H54 (cell line): ENCODE data around the gene MED13L.

Experiments
- DNase-seq: peaks from one replicate; pipeline ENCODE4 v3.0.0; 2011; ENCODE audit warnings: low spot score, mixed read lengths; ENCODE audit not compliant: insufficient read length
- FAIRE-seq: peaks from 3 replicates; lab custom pipeline; 2011; peaks lifted over from hg19 to GRCh38; lab: Jason Lieb, UNC
- POLR2A ChIP-seq: IDR thresholded peaks from 2 replicates; pipeline ENCODE4 v1.6.1; 2011; ENCODE audit warnings: low read depth, mild to moderate bottlenecking, low read length

The MED13L gene

GRCh38 chr12:116278279-116278626 is 760 bp upstream of the MED13L start:
- FAIRE-seq (no peak), DNase-seq (no peak)
- TF ChIP-seq POLR2A, result no peak

- DNase-seq (peak; percentile 30), FAIRE-seq (no peak)
- no peak for TF ChIP-seq POLR2A
Measured at GRCh38 chr12:116276652-116277466, 634 bp downstream of the MED13L start.

- DNase-seq (no peak), FAIRE-seq (no peak)
- TF ChIP-seq POLR2A, result no peak
Measured at GRCh38 chr12:116274551-116275375, 2.7 kb downstream of the MED13L start.

- FAIRE-seq (peak; percentile 43), DNase-seq (no peak)
- TF ChIP-seq POLR2A, result no peak
Measured at GRCh38 chr12:116273813-116274550, 3.5 kb downstream of the MED13L start.

- FAIRE-seq (peak; percentile 53), DNase-seq (no peak)
- no peak for TF ChIP-seq POLR2A
Measured at GRCh38 chr12:116267948-116268347, 9.5 kb downstream of the MED13L start.

- TF ChIP-seq POLR2A, result no peak
- peak; percentile 50 for FAIRE-seq
Measured at GRCh38 chr12:116266631-116267349, 10.7 kb downstream of the MED13L start.

GRCh38 chr12:116266168-116266601 is 11.3 kb downstream of the MED13L start:
- peak; percentile 89 for FAIRE-seq
- no peak for DNase-seq
- TF ChIP-seq POLR2A, result no peak

More at GRCh38 chr12:116266631-116267349, 10.7 kb downstream of the MED13L start:
- DNase-seq, result no peak

- DNase-seq (no peak), FAIRE-seq (no peak)
- TF ChIP-seq POLR2A, result no peak
Measured at GRCh38 chr12:116265351-116266147, 11.9 kb downstream of the MED13L start.

GRCh38 chr12:116264525-116265070 is 12.9 kb downstream of the MED13L start:
- FAIRE-seq (peak; percentile 66), DNase-seq (no peak)
- no peak for TF ChIP-seq POLR2A

GRCh38 chr12:116263844-116264243 is 13.6 kb downstream of the MED13L start:
- TF ChIP-seq POLR2A, result no peak
- FAIRE-seq (peak; percentile 43), DNase-seq (no peak)

GRCh38 chr12:116263431-116263830 is 14.1 kb downstream of the MED13L start:
- no peak for TF ChIP-seq POLR2A
- DNase-seq (no peak), FAIRE-seq (peak; percentile 45)

GRCh38 chr12:116262741-116263140 is 14.8 kb downstream of the MED13L start:
- FAIRE-seq (peak; percentile 15), DNase-seq (no peak)
- no peak for TF ChIP-seq POLR2A
